ENCODE measurements around the gene KCNC4.

KCNC4 gene

GRCh38 chr1:110237386-110238152, 27.5 kb downstream of the KCNC4 start:
- TF ChIP-seq POLR2A (IDR thresholded peaks at IDR 0.05; ENCODE audit: low read length) (no peak), GATA1 (IDR thresholded peaks at IDR 0.05; ENCODE audit: low read depth, low read length) (no peak)
- DNase-seq = no peak

GRCh38 chr1:110239441-110240430, 29.6 kb downstream of the KCNC4 start:
- DNase-seq = no peak
- no peak for TF ChIP-seq GATA1 (IDR thresholded peaks at IDR 0.05; ENCODE audit: low read depth, low read length)
- TF ChIP-seq POLR2A (IDR thresholded peaks at IDR 0.05; ENCODE audit: low read length) = no peak

DNA sequence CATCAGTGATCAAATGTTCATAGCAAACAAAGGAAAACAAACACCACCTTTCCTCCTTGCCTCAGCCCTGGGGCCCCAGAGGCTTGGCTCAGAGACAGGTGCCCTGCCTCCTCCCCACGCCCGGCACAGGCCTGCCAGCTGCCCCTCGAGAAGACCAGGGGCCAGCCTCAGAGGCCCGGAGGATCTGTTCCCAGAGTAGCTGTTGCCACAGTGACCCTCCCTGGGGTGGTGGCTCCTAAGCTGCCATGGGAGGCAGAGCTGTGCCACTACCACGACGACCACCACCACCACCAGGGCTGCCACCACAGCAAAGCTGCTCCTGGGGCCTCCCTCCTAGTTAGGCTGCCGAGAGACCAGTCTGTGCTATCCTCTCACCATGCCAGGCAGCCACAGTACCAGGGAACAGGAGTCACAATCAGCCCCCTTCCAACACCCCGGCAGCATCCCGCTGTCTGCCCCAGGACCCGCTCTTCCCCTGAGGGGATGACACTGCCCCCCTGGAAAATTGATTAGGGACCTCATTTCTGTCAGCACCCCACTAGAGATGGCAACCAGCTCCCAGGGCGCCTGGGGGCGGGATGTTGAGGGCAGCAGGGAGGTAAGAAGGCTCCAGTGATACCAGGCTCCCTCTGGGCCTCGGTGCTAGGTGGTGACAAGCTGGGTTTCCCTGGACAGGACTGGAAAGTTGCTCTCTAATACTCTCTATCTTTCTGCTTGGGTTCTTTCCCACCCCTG, 30.5 kb downstream of the KCNC4 start:
- no peak for DNase-seq
- TF ChIP-seq POLR2A (IDR thresholded peaks at IDR 0.05; ENCODE audit: low read length) (no peak), GATA1 (IDR thresholded peaks at IDR 0.05; ENCODE audit: low read depth, low read length) (no peak)

- TF ChIP-seq GATA1 (IDR thresholded peaks at IDR 0.05; ENCODE audit: low read depth, low read length) (no peak), POLR2A (IDR thresholded peaks at IDR 0.05; ENCODE audit: low read length) (no peak)
These were observed 31.4 kb downstream of the KCNC4 start for GRCh38 chr1:110241516-110241915.

DNA sequence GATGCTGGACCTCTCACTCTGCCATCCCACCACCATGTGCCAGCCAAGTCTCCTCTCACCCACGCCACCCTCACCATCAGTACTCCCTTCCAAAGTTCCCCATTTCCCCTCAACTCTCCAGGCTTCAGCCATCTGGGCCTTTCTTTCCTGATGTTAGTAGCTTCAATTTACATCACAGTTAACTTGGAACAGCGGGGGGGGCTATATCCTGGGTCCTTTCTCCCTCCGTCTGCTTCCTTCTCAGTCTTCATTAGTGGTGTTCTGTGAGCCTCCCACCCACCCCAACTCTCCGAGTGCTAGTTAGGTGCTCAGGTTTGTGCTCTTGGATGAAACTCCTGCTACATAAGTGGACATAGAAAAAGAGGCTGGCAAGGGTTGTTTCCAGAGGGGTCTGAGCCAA, 31.9 kb downstream of the KCNC4 start:
- no peak for DNase-seq
- TF ChIP-seq GATA1 (IDR thresholded peaks at IDR 0.05; ENCODE audit: low read depth, low read length) (no peak), POLR2A (IDR thresholded peaks at IDR 0.05; ENCODE audit: low read length) (no peak)

More at GRCh38 chr1:110241516-110241915, 31.4 kb downstream of the KCNC4 start:
- DNase-seq = no peak

DNA sequence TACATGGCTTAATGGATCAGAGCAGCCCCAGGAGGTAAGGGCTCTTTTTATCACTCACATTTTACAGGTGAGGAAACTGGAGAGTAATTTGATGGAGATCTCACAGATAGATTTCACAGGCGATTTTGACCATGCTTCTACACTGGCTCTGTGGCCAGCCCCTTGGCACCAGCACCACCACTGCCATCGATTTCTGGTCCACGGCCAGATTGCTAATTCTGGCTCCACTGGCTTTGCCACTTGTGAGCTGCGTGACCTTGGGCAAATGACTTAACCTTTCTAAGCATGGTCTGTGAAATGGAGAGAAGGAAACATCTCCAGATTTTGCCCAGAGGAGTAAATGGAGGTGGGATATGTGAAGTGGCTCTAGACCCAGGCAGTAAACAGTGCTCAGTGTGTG, 32.6 kb downstream of the KCNC4 start:
- no peak for DNase-seq

GRCh38 chr1:110243146-110243545, 33.0 kb downstream of the KCNC4 start:
- no peak for DNase-seq
- no peak for TF ChIP-seq GATA1 (IDR thresholded peaks at IDR 0.05; ENCODE audit: low read depth, low read length)

More for the DNA sequence above, 32.6 kb downstream of the KCNC4 start:
- TF ChIP-seq POLR2A (IDR thresholded peaks at IDR 0.05; ENCODE audit: low read length) (no peak), GATA1 (IDR thresholded peaks at IDR 0.05; ENCODE audit: low read depth, low read length) (no peak)

DNA sequence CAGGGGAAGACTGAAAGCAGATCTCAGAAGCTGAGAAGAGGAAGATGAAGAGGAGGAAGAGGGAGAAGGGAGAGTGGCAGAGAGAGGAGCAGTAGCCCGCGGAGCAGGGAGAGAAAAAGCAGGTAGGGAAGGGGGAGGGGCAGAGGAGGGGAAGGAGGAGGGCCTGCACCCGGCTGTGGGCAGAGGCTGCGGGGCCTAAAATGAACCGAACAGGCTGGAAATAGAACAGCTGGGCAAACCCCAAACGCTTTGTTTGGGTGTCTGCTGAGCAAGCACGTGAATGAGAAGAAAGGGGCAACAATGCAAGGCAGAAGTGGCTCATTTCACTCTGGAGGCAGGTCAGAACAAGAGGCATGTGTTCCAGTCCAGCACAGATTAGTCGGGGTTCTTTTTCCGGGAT, 33.5 kb downstream of the KCNC4 start:
- no peak for DNase-seq
- TF ChIP-seq GATA1 (IDR thresholded peaks at IDR 0.05; ENCODE audit: low read depth, low read length) (no peak), POLR2A (IDR thresholded peaks at IDR 0.05; ENCODE audit: low read length) (no peak)

DNA sequence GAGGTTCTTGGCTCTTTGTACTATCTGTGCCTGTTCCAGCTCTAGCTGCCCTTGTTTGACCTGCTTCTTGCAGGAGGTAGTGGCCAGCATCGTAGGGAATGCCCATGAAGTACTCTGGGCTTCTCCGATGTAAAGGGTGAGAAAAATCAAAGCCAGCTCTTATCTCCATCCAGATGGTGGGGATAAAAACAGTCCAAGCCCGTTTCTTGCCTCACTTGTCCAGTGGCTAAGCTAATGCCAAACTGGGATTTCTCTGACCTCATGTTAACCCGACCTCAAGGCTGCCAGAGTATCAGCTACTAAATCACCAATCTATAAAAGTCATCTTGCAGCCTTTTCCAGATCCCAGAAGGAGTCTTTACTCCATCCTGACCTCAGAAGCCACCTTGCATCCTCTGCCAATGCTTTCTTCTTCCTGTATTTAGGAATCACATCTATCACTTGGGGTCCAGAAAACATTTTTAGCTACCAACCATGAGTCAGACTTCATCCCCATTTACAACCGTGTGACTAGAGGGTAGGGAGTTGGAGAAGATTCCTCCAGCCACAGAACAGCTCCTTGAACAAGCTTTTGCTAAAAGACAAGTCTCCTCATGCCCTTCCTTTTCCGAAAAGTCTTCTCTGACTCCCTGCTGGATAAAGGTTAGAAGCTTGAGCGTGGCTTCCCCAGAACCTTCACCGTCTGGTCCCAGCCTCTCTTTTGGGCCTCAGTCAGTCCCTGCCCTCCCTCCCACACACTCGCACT, 35.9 kb downstream of the KCNC4 start:
- TF ChIP-seq GATA1 (IDR thresholded peaks at IDR 0.05; ENCODE audit: low read depth, low read length) (no peak), POLR2A (IDR thresholded peaks at IDR 0.05; ENCODE audit: low read length) (no peak)
- no peak for DNase-seq

- DNase-seq = no peak
- no peak for TF ChIP-seq POLR2A (IDR thresholded peaks at IDR 0.05; ENCODE audit: low read length)
- no peak for TF ChIP-seq GATA1 (IDR thresholded peaks at IDR 0.05; ENCODE audit: low read depth, low read length)
These were observed 38.6 kb downstream of the KCNC4 start for GRCh38 chr1:110248746-110249145.

DNA sequence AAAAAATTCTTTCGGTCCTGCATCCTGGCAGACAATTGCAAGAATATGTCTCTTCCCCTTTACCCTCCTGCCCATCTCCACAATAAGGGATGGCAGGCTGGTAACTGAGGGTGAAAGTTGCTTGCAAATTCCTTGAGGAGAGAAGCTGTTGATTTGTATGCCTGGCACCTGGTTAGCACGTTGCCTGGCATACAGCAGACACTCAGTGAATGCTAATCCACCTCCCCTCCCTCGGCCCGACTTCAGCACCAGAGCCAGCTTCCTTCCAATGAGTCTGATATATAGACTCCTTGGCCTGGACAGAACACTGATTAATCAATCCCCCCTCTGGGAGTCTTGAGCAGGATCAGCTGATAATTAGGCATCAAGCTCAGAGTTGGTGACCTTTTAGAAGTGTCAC, 39.1 kb downstream of the KCNC4 start:
- no peak for TF ChIP-seq POLR2A (IDR thresholded peaks at IDR 0.05; ENCODE audit: low read length)
- TF ChIP-seq GATA1 (IDR thresholded peaks at IDR 0.05; ENCODE audit: low read depth, low read length) = no peak
- no peak for DNase-seq

DNA sequence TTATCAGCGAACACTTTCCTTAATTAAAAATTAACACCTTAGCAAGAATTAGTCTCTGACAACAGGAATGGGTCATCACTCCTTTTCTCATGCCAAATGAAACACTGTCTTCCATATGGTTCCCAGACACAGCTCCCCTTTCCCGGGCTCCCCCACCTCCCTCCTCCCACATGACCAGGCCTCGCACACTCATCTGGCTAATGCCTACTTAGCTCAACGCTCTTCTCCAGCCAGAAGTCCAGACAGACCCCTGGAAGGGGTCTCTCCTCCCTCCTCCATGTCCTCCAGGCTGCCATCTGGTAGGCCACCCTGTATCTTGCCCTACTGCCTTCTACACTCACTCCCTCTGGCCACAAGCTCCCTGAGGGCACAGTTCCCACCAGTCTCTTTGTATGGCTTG, 39.9 kb downstream of the KCNC4 start:
- TF ChIP-seq POLR2A (IDR thresholded peaks at IDR 0.05; ENCODE audit: low read length) (no peak), GATA1 (IDR thresholded peaks at IDR 0.05; ENCODE audit: low read depth, low read length) (no peak)
- no peak for DNase-seq

- no peak for TF ChIP-seq GATA1 (IDR thresholded peaks at IDR 0.05; ENCODE audit: low read depth, low read length)
- no peak for TF ChIP-seq POLR2A (IDR thresholded peaks at IDR 0.05; ENCODE audit: low read length)
- DNase-seq = no peak
These were observed 40.6 kb downstream of the KCNC4 start for GRCh38 chr1:110250749-110251148.
